Smooth muscle cell (in vitro differentiated cells): ENCODE data around the gene GABARAP. TPM values are rescaled to one million over a fixed set of nuclear protein-coding genes. Genes with fewer than 3 reads are reported as not detected.

Source experiments
- DNase-seq: peaks from one replicate; lab custom pipeline; 2025; ENCODE audit not compliant: unreplicated experiment; lab: John Stamatoyannopoulos, UW
- H2AFZ ChIP-seq: fragments of 200-600 bp; sonication (generic); 2 replicates; pipeline ENCODE4 v1.6.0; 2016; ENCODE audit warnings: antibody characterized with exemption, low read depth, mild to moderate bottlenecking
- H3F3A ChIP-seq: fragments of 200-600 bp; sonication (generic); 2 replicates; pipeline ENCODE4 v1.6.0; 2017; ENCODE audit warnings: antibody characterized with exemption, low read depth
- H3K27ac ChIP-seq: fragments of 200-600 bp; sonication (generic); 2 replicates; pipeline ENCODE4 v1.5.1; 2016; ENCODE audit warnings: low read depth, mild to moderate bottlenecking
- H3K27me3 ChIP-seq: fragments of 200-600 bp; sonication (generic); 2 replicates; pipeline ENCODE4 v1.6.1; 2016; ENCODE audit warnings: low read depth, mild to moderate bottlenecking
- H3K36me3 ChIP-seq: fragments of 200-600 bp; sonication (generic); 2 replicates; pipeline ENCODE4 v1.5.1; 2016; ENCODE audit warnings: low read depth
- H3K4me1 ChIP-seq: fragments of 200-600 bp; sonication (generic); 2 replicates; pipeline ENCODE4 v1.5.1; 2016; ENCODE audit warnings: low read depth
- H3K4me2 ChIP-seq: fragments of 200-600 bp; sonication (generic); 2 replicates; pipeline ENCODE4 v1.6.0; 2016; ENCODE audit warnings: mild to moderate bottlenecking
- H3K4me3 ChIP-seq: fragments of 200-600 bp; sonication (generic); 2 replicates; pipeline ENCODE4 v1.5.1; 2016; ENCODE audit warnings: mild to moderate bottlenecking
- H3K79me2 ChIP-seq: fragments of 200-600 bp; sonication (generic); 2 replicates; pipeline ENCODE4 v1.6.0; 2016; ENCODE audit warnings: low read depth, mild to moderate bottlenecking
- H3K9ac ChIP-seq: fragments of 200-600 bp; sonication (generic); 2 replicates; pipeline ENCODE4 v1.6.0; 2016; ENCODE audit warnings: low read depth
- H3K9me3 ChIP-seq: fragments of 200-600 bp; sonication (generic); replicated peaks from 2 replicates; pipeline ENCODE4 v1.5.1; 2016; ENCODE audit warnings: low read depth
- H4K20me1 ChIP-seq: fragments of 200-600 bp; sonication (generic); 2 replicates; pipeline ENCODE4 v1.6.0; 2016; ENCODE audit warnings: low read depth
- WGBS: methylation state at CpG from one replicate; pipeline ENCODE4 v1.1.7; 2016; ENCODE audit warnings: low lambda C conversion rate; 5-methylcytosine and 5-hydroxymethylcytosine counted together
- polyA plus RNA-seq: library from polyadenylated mRNA; unstranded; fragments of >200 nt; fragmentation: Nextera tagmentation; extraction: Ambion mirVana; gene quantifications from 2 replicates; pipeline ENCODE4 v1.2.1, GENCODE V29; 2016
- total RNA-seq: library from RNA; depleted of rRNA; stranded (reverse); fragments of >200 nt; gene quantifications from 2 replicates; pipeline ENCODE4 v1.2.3, GENCODE V29; 2014
- TF ChIP-seq, protein P1 (sequence below): fragments of 200-600 bp; sonication (generic); IDR thresholded peaks from 2 replicates; pipeline ENCODE4 v1.5.1; 2017; ENCODE audit warnings: borderline replicate concordance, mild to moderate bottlenecking, antibody characterized with exemption; ENCODE audit not compliant: insufficient read depth, poor library complexity, severe bottlenecking

Gene GABARAP
- total and polyA plus RNA-seq, 2 experiments from 2014 or later, result 363 to 735 TPM

DNA sequence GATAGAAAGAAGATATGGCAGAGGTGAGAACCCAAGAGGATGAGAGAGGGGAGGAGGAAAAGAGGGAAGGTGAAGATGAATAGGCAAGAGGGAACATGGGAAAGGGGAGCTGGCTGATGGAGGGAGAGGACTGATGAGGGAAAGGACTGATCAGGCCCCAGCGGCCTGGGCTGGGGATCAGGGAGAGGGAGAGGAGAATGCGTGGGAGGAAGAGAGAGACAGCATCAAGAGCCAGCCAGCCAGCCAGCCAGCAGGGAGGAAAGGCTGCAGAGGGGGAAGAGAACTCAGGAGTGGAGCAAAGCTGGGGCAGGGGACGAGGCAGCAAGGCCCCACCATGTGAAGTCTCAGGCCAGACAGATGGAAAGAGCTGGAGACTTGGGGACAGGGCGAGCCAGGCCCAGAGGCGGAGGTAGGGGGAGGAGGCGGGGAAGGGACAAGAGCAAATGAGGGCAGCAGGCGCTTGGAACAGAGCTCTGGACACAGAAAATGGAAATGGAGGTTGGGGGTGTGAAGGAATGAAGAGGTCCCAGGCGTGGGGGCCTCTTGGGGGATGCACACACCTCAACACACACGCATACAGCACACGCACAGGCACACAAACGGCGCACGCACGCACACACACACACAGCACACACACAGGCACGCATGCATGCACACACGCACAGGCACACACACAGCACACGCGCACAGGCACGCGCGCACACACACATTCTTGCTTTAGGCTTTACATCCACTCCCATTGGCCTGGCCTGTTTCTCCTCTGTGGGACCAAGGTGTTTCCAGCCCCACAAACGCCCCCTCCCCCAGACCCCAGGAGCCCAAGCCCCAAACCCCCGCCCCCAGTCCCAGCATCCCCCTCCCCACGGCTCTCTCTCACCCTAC, 34.9 kb downstream of the GABARAP start:
- no peak overlapping the region for H3K4me3 ChIP-seq
- no peaks in the 10 kb centered on the region for H3K36me3 ChIP-seq
- H3K27ac ChIP-seq, result no peak overlapping the region
- peaks cover 3% of the 10 kb centered on the region for H3F3A ChIP-seq
- no peak for DNase-seq
- H3K9ac ChIP-seq, result no peak overlapping the region
- H3K4me2 ChIP-seq, result no peak overlapping the region
- TF ChIP-seq, protein P1, sequence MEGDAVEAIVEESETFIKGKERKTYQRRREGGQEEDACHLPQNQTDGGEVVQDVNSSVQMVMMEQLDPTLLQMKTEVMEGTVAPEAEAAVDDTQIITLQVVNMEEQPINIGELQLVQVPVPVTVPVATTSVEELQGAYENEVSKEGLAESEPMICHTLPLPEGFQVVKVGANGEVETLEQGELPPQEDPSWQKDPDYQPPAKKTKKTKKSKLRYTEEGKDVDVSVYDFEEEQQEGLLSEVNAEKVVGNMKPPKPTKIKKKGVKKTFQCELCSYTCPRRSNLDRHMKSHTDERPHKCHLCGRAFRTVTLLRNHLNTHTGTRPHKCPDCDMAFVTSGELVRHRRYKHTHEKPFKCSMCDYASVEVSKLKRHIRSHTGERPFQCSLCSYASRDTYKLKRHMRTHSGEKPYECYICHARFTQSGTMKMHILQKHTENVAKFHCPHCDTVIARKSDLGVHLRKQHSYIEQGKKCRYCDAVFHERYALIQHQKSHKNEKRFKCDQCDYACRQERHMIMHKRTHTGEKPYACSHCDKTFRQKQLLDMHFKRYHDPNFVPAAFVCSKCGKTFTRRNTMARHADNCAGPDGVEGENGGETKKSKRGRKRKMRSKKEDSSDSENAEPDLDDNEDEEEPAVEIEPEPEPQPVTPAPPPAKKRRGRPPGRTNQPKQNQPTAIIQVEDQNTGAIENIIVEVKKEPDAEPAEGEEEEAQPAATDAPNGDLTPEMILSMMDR, result no peak
- H3K27me3 ChIP-seq, result no peaks in the 10 kb centered on the region
- peaks cover 46% of the 10 kb centered on the region for H3K79me2 ChIP-seq
- H3K9me3 ChIP-seq, result no peaks in the 10 kb centered on the region
- H2AFZ ChIP-seq, result no peak overlapping the region
- peaks cover 70% of the 10 kb centered on the region for H4K20me1 ChIP-seq
- peaks cover 41% of the 10 kb centered on the region for H3K4me1 ChIP-seq
- WGBS, result 50% methylated on average over 3 of the region's 24 CpGs

DNA sequence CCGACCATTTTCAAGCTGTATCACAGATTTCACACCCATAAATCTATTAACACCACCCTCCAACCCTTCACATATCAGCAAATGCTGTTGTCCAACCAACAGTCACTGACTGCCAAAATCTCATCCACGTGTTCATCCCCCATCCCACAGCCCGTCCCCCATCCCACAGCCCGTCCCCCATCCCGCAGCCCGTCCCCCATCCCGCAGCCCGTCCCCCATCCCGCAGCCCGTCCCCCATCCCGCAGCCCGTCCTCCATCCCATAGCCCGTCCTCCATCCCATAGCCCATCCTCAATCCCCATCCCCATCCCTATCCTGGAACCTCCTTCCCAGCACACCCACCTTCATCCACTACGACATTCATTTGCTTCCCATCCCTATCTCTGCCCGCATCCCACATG, 36.7 kb downstream of the GABARAP start:
- Histone ChIP-seq H3K4me1 (peaks cover 29% of the 10 kb centered on the region), H2AFZ (no peak overlapping the region), H3K4me2 (peak overlapping the region; percentile 80), H3F3A (peaks cover 3% of the 10 kb centered on the region), H3K27ac (peak overlapping the region; percentile 14), H3K9ac (peak overlapping the region; percentile 58), H3K79me2 (peaks cover 29% of the 10 kb centered on the region), H3K36me3 (no peaks in the 10 kb centered on the region), H3K27me3 (no peaks in the 10 kb centered on the region), H3K9me3 (no peaks in the 10 kb centered on the region), H4K20me1 (peaks cover 54% of the 10 kb centered on the region), H3K4me3 (peak overlapping the region; percentile 55)
- no peak for DNase-seq
- TF ChIP-seq, protein P1, result no peak
- 29% methylated on average over 3 of the region's 15 CpGs for WGBS

DNA sequence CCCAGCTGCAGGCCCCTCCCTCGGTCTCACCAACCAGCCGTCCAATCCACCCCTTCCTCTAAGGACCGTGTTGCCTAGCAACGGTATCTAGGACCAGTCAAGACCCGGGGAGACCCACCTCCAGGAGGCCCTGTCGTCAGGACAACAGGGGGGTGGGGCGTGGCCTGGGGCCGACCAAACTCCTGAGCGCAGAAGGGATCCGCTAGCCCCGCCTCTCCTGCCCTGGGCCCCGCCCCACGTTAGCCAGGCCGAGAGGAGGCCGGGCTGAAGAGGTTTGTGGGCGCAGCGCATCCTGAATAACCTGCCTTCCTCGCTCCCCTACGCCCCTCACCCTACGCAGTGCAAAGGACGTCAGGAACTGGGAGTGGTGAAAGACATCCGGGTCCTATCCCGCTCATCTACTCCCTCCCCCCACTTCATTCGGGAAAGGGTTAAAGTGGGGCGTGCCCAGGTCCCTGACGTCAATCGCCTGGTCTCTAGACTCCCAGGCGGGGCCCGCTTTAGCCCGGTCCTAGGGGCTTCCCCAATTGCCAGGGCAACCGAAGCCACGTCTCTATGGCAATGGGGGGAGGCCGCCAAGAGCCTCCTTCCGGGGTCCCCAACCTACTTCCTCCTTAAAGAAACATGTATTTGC, 37.3 kb downstream of the GABARAP start:
- Histone ChIP-seq H2AFZ (no peak overlapping the region), H4K20me1 (peaks cover 48% of the 10 kb centered on the region), H3K9ac (peak overlapping the region; percentile 58), H3K4me3 (peak overlapping the region; percentile 55), H3K79me2 (peaks cover 23% of the 10 kb centered on the region), H3K4me1 (peaks cover 28% of the 10 kb centered on the region), H3K27ac (peak overlapping the region; percentile 14), H3F3A (no peaks in the 10 kb centered on the region), H3K27me3 (no peaks in the 10 kb centered on the region), H3K36me3 (no peaks in the 10 kb centered on the region), H3K4me2 (peak overlapping the region; percentile 80), H3K9me3 (no peaks in the 10 kb centered on the region)
- 4% methylated on average over 34 of the region's 34 CpGs for WGBS
- TF ChIP-seq, protein P1, result no peak
- DNase-seq, result peak; percentile 73
